Nephron progenitor cell (in vitro differentiated cells): Measurements from ENCODE around the gene ALPI.
A peak's percentile ranks its signal among the peaks of the same experiment; 100 is the strongest.
"Not testable (repeated sequence)": the region's sequence is repeated elsewhere in the genome, so short reads cannot be mapped to it uniquely, and the experiment has no call there.

Source experiments
- DNase-seq: peaks from one replicate; pipeline ENCODE4 v3.0.0; 2021
- H3K27ac Mint-ChIP-seq: 2 replicates; pipeline ENCODE4 v1.8.0; 2021; ENCODE audit warnings: mild to moderate bottlenecking, moderate library complexity, mixed read lengths
- H3K27me3 Mint-ChIP-seq: 2 replicates; pipeline ENCODE4 v1.8.0; 2021; ENCODE audit warnings: mild to moderate bottlenecking, low read depth, mixed read lengths; ENCODE audit not compliant: poor library complexity
- H3K36me3 Mint-ChIP-seq: 2 replicates; pipeline ENCODE4 v1.8.0; 2021; ENCODE audit warnings: low read depth, mixed read lengths
- H3K4me1 Mint-ChIP-seq: 2 replicates; pipeline ENCODE4 v1.8.0; 2021; ENCODE audit warnings: mixed read lengths
- H3K4me3 Mint-ChIP-seq: 2 replicates; pipeline ENCODE4 v1.8.0; 2021; ENCODE audit warnings: mild to moderate bottlenecking, moderate library complexity, mixed read lengths
- H3K9me3 Mint-ChIP-seq: 2 replicates; pipeline ENCODE4 v1.8.0; 2021; ENCODE audit warnings: mild to moderate bottlenecking, moderate library complexity, mixed read lengths
- CTCF ChIP-seq: fragments of 200-600 bp; sonication (generic); IDR thresholded peaks from 2 replicates; pipeline ENCODE4 v1.5.0; 2021; ENCODE audit warnings: antibody characterized with exemption

Gene ALPI

GRCh38 chr2:232432598-232433184 lies 23.3 kb upstream of the ALPI start:
- no peak for DNase-seq
- Mint-ChIP-seq H3K4me3 (no peak overlapping the region), H3K4me1 (peaks cover 3% of the 10 kb centered on the region), H3K27ac (no peak overlapping the region), H3K9me3 (no peaks in the 10 kb centered on the region), H3K36me3 (no peaks in the 10 kb centered on the region), H3K27me3 (peaks cover 32% of the 10 kb centered on the region)
- TF ChIP-seq CTCF: peak; percentile 8

GRCh38 chr2:232433622-232434021 lies 22.3 kb upstream of the ALPI start:
- H3K4me3 Mint-ChIP-seq, H3K36me3 Mint-ChIP-seq, H3K4me1 Mint-ChIP-seq, DNase-seq, H3K27ac Mint-ChIP-seq, H3K9me3 Mint-ChIP-seq: not testable (repeated sequence)
- peaks cover 37% of the 10 kb centered on the region for H3K27me3 Mint-ChIP-seq

- Mint-ChIP-seq H3K36me3 (no peaks in the 10 kb centered on the region), H3K4me3 (no peak overlapping the region), H3K9me3 (no peaks in the 10 kb centered on the region), H3K4me1 (peaks cover 3% of the 10 kb centered on the region), H3K27ac (no peak overlapping the region), H3K27me3 (peaks cover 35% of the 10 kb centered on the region)
- no peak for DNase-seq
- no peak for TF ChIP-seq CTCF
Observed at GRCh38 chr2:232434091-232434490, 21.9 kb upstream of the ALPI start.

- Mint-ChIP-seq H3K4me3 (no peak overlapping the region), H3K36me3 (no peaks in the 10 kb centered on the region), H3K27me3 (peaks cover 34% of the 10 kb centered on the region), H3K4me1 (peaks cover 3% of the 10 kb centered on the region), H3K9me3 (no peaks in the 10 kb centered on the region), H3K27ac (no peak overlapping the region)
- no peak for TF ChIP-seq CTCF
- DNase-seq: no peak
Observed at GRCh38 chr2:232434563-232435374, 21.2 kb upstream of the ALPI start.

GRCh38 chr2:232435375-232435648 lies 20.6 kb upstream of the ALPI start:
- H3K27ac Mint-ChIP-seq: no peak overlapping the region

GRCh38 chr2:232435805-232436204 lies 20.1 kb upstream of the ALPI start:
- Mint-ChIP-seq H3K27me3 (peaks cover 41% of the 10 kb centered on the region), H3K36me3 (no peaks in the 10 kb centered on the region), H3K9me3 (no peaks in the 10 kb centered on the region), H3K4me1 (peaks cover 7% of the 10 kb centered on the region), H3K27ac (no peak overlapping the region), H3K4me3 (no peak overlapping the region)
- TF ChIP-seq CTCF: no peak
- DNase-seq: no peak

More at GRCh38 chr2:232435375-232435648, 20.6 kb upstream of the ALPI start:
- no peak for TF ChIP-seq CTCF
- no peak overlapping the region for H3K4me3 Mint-ChIP-seq
- H3K9me3 Mint-ChIP-seq: no peaks in the 10 kb centered on the region
- peaks cover 38% of the 10 kb centered on the region for H3K27me3 Mint-ChIP-seq
- DNase-seq: no peak
- no peaks in the 10 kb centered on the region for H3K36me3 Mint-ChIP-seq
- H3K4me1 Mint-ChIP-seq: peaks cover 3% of the 10 kb centered on the region
